HFF-Myc (cell line): ENCODE measurements around the gene ANAPC7.

Experiments used
- DNase-seq: peaks from one replicate; pipeline ENCODE4 v3.0.0-alpha.2; 2011; ENCODE audit warnings: low read depth; ENCODE audit errors: extremely low read depth
- H3K4me3 ChIP-seq: replicated peaks from 2 replicates; pipeline ENCODE4 v1.5.1; 2011; ENCODE audit warnings: low read depth, mild to moderate bottlenecking, control low read depth, low read length
- CTCF ChIP-seq: IDR thresholded peaks from 2 replicates; pipeline ENCODE4 v1.5.1; 2012; ENCODE audit warnings: mild to moderate bottlenecking, low read depth, low read length, control low read depth; ENCODE audit errors: missing control alignments

Gene ANAPC7

GRCh38 chr12:110352401-110352800 lies 51.1 kb downstream of the ANAPC7 start:
- H3K4me3 ChIP-seq = no peak overlapping the region
- TF ChIP-seq CTCF = no peak
- DNase-seq = no peak

DNA sequence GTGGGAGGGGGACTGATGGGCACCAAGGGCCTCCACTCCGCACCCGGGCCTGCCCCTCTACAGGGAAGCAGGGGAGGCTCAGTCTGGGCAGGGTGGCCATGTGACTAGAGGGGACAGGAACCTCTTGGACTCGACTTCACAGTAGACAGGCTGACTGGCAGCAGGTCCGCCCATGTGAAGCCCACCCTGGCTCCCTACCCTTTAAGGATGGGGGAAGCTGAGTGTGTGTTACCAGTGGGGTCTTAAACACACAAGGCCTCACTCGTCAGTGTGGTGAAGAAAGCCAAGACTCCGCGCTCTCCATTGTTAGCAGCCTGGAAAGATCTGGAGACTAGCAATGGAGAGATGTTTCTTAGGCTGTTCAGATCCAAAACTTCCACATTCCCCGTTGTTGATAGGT lies 52.4 kb downstream of the ANAPC7 start:
- no peak for DNase-seq
- TF ChIP-seq CTCF = no peak
- H3K4me3 ChIP-seq = no peak overlapping the region

DNA sequence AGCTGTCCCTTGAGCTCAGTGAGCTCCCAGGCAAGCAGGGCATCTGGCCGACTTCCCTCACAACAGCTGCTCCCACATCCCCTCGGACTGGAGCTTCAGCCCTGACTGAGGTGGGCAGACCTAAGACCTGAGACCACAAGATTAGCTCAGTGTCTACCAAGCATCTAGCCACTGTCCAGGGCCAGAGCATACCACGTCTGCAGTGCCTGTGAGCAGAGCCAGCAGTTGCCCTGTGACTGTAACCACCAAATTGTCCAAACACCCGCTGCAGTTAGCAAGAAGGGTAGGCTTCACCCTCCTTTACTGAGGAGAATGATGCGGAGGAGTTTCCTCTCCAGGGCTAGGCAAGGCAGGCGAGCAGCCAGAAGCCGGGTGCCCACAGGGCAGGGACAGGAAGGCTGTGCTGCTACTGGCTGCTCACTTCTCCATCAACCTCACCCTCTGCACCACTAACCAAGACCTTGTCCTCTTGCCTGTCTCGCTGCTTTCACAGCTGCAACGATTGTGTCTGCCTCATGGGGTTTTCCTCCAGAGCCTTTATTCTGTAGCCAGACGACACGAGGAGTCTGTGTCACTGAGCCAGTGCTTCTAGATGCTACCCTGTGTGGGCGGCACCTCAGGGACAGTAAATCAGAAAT lies 53.9 kb downstream of the ANAPC7 start:
- no peak for DNase-seq
- no peak overlapping the region for H3K4me3 ChIP-seq
- TF ChIP-seq CTCF = no peak

GRCh38 chr12:110349096-110349495 lies 54.4 kb downstream of the ANAPC7 start:
- no peak overlapping the region for H3K4me3 ChIP-seq
- TF ChIP-seq CTCF = no peak
- DNase-seq = no peak

- no peak for TF ChIP-seq CTCF
- H3K4me3 ChIP-seq = no peak overlapping the region
- no peak for DNase-seq
Measured at GRCh38 chr12:110348431-110349059, 55.0 kb downstream of the ANAPC7 start.

GRCh38 chr12:110347767-110348166 lies 55.7 kb downstream of the ANAPC7 start:
- no peak overlapping the region for H3K4me3 ChIP-seq
- TF ChIP-seq CTCF = no peak
- DNase-seq = no peak

DNA sequence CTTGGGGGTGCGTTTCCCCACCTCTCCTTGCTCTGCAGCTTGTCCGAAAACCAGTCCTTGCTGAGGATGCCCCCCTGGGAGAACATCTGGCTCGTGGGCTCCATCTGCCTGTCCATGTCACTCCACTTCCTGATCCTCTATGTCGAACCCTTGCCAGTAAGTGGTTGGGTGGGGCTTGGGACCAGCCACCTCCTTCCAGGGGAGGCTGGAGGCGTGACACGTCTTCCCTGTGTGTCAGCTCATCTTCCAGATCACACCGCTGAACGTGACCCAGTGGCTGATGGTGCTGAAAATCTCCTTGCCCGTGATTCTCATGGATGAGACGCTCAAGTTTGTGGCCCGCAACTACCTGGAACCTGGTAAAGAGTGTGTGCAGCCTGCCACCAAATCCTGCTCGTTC lies 57.5 kb downstream of the ANAPC7 start:
- DNase-seq = no peak
- H3K4me3 ChIP-seq = no peak overlapping the region
- no peak for TF ChIP-seq CTCF
